ENCODE results near the gene CLCA2. TPM values are rescaled to one million over a fixed set of nuclear protein-coding genes. Genes with fewer than 3 reads are reported as not detected.
"Not testable (repeated sequence)": the region's sequence is repeated elsewhere in the genome, so short reads cannot be mapped to it uniquely, and the experiment has no call there.

Gene CLCA2
- total and polyA plus RNA-seq, 7 donors = 0.01 TPM; not detected in 6

DNA sequence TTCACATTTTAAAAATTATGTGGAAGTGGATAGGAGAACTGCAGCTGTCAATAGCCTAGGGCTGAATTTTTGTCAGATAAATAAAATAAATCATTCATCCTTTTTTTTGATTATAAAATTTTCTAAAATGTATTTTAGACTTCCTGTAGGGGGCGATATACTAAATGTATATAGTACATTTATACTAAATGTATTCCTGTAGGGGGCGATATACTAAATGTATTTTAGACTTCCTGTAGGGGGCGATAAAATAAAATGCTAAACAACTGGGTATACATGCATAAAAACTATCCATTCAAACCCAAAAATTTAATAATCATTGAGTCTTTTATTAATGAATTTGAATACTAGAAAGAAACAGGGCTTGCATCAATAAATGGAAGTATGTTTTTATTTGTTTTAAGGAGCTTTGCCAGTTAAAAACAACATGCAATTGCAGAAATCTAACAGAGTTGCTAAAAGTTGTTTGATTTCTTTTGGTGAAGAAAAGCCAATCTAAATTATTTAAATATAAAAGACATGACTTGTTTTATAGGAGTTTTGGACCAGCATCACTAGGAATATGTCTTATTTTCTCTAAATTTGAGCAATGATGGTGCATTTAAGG lies 76.1 kb downstream of the CLCA2 start:
- Histone ChIP-seq H3K4me3 (no peak overlapping the region), H3K36me3 (ENCODE audit: insufficient read depth in 1 of 2, low read depth in 1 of 2) (no peaks in the 10 kb centered on the region), H3K27me3 (ENCODE audit: insufficient read depth in 3 of 3, low read length in 2 of 3) (no peaks in the 10 kb centered on the region), H3K9me3 (no peaks in the 10 kb centered on the region), H3K27ac (no peak overlapping the region), H3K4me1 (peaks cover 5% of the 10 kb centered on the region)
- intact Hi-C loops (cut with DNase I) = loop anchor here in 1 of 2 donors (5.0 kb wide), 2 partner anchors 103 to 118 kb away; partner anchors contain the start of gene ODF2L
- TF ChIP-seq, protein P1, sequence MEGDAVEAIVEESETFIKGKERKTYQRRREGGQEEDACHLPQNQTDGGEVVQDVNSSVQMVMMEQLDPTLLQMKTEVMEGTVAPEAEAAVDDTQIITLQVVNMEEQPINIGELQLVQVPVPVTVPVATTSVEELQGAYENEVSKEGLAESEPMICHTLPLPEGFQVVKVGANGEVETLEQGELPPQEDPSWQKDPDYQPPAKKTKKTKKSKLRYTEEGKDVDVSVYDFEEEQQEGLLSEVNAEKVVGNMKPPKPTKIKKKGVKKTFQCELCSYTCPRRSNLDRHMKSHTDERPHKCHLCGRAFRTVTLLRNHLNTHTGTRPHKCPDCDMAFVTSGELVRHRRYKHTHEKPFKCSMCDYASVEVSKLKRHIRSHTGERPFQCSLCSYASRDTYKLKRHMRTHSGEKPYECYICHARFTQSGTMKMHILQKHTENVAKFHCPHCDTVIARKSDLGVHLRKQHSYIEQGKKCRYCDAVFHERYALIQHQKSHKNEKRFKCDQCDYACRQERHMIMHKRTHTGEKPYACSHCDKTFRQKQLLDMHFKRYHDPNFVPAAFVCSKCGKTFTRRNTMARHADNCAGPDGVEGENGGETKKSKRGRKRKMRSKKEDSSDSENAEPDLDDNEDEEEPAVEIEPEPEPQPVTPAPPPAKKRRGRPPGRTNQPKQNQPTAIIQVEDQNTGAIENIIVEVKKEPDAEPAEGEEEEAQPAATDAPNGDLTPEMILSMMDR (IDR thresholded peaks at IDR 0.05) = peak; percentile 61
- ATAC-seq (peak in 1 of 4 donors; percentile 64), DNase-seq (no peak)
- 19 to 24% (median 21%) methylated on average over 3 of the region's 3 CpGs for WGBS, 3 donors

DNA sequence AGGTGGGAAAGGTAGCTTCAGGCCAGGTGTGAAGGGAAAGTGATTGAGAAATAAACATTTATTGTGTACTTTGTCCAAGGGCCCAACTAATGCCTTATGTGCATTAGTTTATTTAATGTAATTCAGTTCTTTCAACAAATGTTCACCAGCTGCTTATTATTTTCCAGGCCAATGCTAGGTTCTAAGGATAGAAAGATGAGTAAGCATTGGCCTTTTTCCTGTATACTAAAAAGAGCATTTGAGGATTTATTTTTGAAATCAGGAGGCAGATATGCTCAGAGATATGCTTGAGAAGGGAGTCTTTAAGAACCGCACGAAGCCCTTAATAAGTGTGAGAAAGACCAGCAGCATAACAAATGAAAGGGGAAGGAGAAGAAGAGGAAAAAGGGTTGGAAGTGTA lies 76.7 kb downstream of the CLCA2 start:
- TF ChIP-seq, protein P1 (IDR thresholded peaks at IDR 0.05) = no peak
- DNase-seq = no peak
- Histone ChIP-seq H3K9me3 (no peaks in the 10 kb centered on the region), H3K27ac (no peak overlapping the region), H3K4me1 (peaks cover 5% of the 10 kb centered on the region), H3K4me3 (no peak overlapping the region), H3K36me3 (ENCODE audit: insufficient read depth in 1 of 2, low read depth in 1 of 2) (no peaks in the 10 kb centered on the region), H3K27me3 (ENCODE audit: insufficient read depth in 3 of 3, low read length in 2 of 3) (no peaks in the 10 kb centered on the region)
- 59 to 72% (median 65%) methylated on average over 2 of the region's 2 CpGs for WGBS, 3 donors
- no peak for ATAC-seq
- intact Hi-C loops (cut with DNase I) = loop anchor here in 1 of 2 donors (5.0 kb wide), 1 partner anchor 118 kb away; no protein-coding TSS in a partner anchor

DNA sequence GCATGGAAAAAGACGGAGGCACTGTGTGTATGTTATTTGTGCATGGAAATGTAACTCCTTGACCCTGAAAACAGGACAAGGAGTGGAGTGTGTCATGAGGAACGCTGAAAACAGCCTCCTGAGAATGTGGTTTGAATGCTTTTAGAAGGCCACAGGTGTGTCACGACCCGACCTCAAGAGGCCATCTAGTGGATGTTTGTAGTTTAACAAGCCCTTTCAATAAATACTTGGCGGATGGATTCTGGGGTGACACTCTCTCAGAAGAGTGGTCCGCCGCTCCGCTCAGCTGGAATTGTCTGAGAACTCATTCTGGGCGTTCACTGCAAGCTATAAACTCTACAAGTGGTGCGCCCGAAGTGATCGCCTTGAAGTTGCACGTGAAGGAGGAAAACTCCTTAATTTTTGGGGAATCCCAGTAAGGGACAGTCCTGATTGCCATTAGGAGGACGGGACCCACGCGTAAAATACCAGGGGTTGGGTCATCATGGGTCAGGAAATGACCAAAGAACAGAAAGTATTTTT lies 78.2 kb downstream of the CLCA2 start:
- WGBS, 3 donors = 33 to 34% (median 34%) methylated on average over 16 of the region's 16 CpGs
- H3K27me3 ChIP-seq (ENCODE audit: insufficient read depth in 3 of 3, low read length in 2 of 3); H3K36me3 ChIP-seq (ENCODE audit: insufficient read depth in 1 of 2, low read depth in 1 of 2); DNase-seq; H3K27ac ChIP-seq; H3K9me3 ChIP-seq; H3K4me1 ChIP-seq: not testable (repeated sequence)
- peak overlapping the region; percentile 46 for H3K4me3 ChIP-seq
- intact Hi-C loops (cut with DNase I) = loop anchor here in 1 of 2 donors (5.0 kb wide), 1 partner anchor 120 kb away; no protein-coding TSS in a partner anchor
- TF ChIP-seq, protein P1 (IDR thresholded peaks at IDR 0.05) = peak; percentile 38
- ATAC-seq = peak in 2 of 4 donors; percentile 37 to 49

DNA sequence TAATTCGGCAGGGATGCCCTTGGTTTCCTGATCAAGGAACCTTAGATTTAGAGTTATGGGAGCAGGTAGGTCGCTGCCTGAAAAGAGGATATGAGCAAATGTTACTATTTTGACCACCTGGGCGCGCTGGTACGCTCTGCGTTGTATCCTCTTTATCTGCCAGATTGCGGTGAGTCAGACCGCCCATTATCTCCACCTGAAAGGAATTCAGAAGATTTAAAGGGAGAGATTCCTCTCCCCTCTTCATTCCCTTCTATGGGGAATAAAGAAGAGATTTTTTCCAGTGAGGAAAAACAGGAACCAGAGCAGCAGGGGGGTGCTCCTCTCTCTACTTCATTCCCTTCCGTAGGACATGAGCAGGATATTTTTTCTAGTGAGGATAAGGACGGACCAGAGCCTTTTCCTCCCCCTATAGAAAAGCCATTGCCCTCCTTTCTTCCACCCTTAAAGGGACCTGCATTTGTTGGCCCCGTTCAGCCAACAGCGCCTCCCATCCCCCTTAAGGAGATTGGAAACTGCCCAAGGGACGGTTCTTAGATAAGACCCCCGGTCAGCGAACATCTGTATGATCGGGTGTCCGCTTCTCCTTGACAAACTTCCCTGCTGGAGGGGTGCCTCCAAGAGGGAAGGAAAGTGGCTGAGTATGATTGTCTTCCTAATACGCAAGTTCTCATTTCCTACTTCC lies 78.9 kb downstream of the CLCA2 start:
- H3K4me3 ChIP-seq = peak overlapping the region; percentile 46

More for the DNA sequence above, 78.9 kb downstream of the CLCA2 start:
- DNase-seq (no peak), ATAC-seq (no peak)
- Histone ChIP-seq H3K4me1 (peaks cover 5% of the 10 kb centered on the region), H3K36me3 (ENCODE audit: insufficient read depth in 1 of 2, low read depth in 1 of 2) (no peaks in the 10 kb centered on the region), H3K9me3 (no peaks in the 10 kb centered on the region), H3K27me3 (ENCODE audit: insufficient read depth in 3 of 3, low read length in 2 of 3) (no peaks in the 10 kb centered on the region), H3K27ac (no peak overlapping the region)
- intact Hi-C loops (cut with DNase I) = loop anchor here in 1 of 2 donors (5.0 kb wide), 1 partner anchor 121 kb away; no protein-coding TSS in a partner anchor
- TF ChIP-seq, protein P1 (IDR thresholded peaks at IDR 0.05) = no peak
- WGBS, 3 donors = 49 to 57% (median 57%) methylated on average over 18 of the region's 18 CpGs
